ENCODE results near the gene CNN2. TPM values are rescaled to one million over a fixed set of nuclear protein-coding genes. Genes with fewer than 3 reads are reported as not detected.

Gene CNN2
- total and polyA plus RNA-seq, 2 donors (not counting 1 experiment from before 2014, with no cell fraction given) = 198 to 301 TPM

DNA sequence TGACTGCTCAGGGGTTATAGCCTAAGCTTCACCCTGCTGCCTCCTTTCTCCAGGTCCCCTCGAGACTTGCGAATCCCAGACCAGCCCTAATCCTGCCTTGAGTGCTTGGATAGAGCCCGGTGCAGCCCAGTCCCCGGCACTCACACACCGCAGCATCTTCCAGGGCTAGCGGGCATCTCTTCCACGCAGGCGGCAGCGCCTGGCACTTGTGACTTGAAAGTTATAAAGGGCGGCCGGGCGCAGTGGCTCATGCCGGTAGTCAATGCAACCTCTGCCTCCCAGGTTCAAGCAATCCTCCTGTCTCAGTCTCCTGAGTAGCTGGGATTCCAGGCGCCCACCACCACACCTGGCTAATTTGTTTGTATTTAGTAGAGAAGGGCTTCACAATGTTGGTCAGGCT, 40.3 kb upstream of the CNN2 start:
- H3K27me3 Mint-ChIP-seq = no peaks in the 10 kb centered on the region
- H4K20me1 ChIP-seq (ENCODE audit: control insufficient read depth, insufficient read depth, low read length, poor library complexity, severe bottlenecking) = peaks cover 5% of the 10 kb centered on the region
- TF ChIP-seq, protein P1, sequence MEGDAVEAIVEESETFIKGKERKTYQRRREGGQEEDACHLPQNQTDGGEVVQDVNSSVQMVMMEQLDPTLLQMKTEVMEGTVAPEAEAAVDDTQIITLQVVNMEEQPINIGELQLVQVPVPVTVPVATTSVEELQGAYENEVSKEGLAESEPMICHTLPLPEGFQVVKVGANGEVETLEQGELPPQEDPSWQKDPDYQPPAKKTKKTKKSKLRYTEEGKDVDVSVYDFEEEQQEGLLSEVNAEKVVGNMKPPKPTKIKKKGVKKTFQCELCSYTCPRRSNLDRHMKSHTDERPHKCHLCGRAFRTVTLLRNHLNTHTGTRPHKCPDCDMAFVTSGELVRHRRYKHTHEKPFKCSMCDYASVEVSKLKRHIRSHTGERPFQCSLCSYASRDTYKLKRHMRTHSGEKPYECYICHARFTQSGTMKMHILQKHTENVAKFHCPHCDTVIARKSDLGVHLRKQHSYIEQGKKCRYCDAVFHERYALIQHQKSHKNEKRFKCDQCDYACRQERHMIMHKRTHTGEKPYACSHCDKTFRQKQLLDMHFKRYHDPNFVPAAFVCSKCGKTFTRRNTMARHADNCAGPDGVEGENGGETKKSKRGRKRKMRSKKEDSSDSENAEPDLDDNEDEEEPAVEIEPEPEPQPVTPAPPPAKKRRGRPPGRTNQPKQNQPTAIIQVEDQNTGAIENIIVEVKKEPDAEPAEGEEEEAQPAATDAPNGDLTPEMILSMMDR (IDR thresholded peaks at IDR 0.05) = no peak
- TF ChIP-seq EZH2 (IDR thresholded peaks at IDR 0.05; ENCODE audit: borderline replicate concordance, insufficient read depth, low read depth, low read length, poor library complexity, severe bottlenecking) = no peak
- ChIA-PET CTCF (interaction anchor here (1.2 to 3.7 kb wide), 2 partner anchors 122 to 128 kb away, joined by 3 to 33 read pairs; partner anchors contain the start of gene CFD), POLR2A (no interaction called here)
- no peak overlapping the region for H3K4me3 ChIP-seq (ENCODE audit: control extremely low read depth in 1 of 5, extremely low read depth in 1 of 5, insufficient read depth in 1 of 5, low read depth in 2 of 5, low read length in 4 of 5)
- no peak overlapping the region for H2AFZ ChIP-seq (ENCODE audit: insufficient read depth, low read depth, low read length, poor library complexity, severe bottlenecking)
- WGBS (ENCODE audit: insufficient coverage) = 98% methylated on average over 8 of the region's 14 CpGs
- no peaks in the 10 kb centered on the region for H3K27me3 ChIP-seq (replicated peaks in 1 of 4; ENCODE audit: control extremely low read depth in 1 of 4, control insufficient read depth in 3 of 4, insufficient read depth in 4 of 4, low read length in 3 of 4)
- H3K4me1 ChIP-seq (ENCODE audit: control insufficient read depth in 2 of 2, insufficient read depth in 2 of 2, low read length in 2 of 2) = peaks cover 19 to 27% of the 10 kb centered on the region in 2 donors
- H3K27ac ChIP-seq (ENCODE audit: low read length in 2 of 2) = no peak overlapping the region
- no peak overlapping the region for H3K4me2 ChIP-seq (replicated peaks; ENCODE audit: low read depth, low read length, poor library complexity, severe bottlenecking)
- H3K9me3 ChIP-seq (ENCODE audit: control extremely low read depth in 1 of 3, control insufficient read depth in 2 of 3, insufficient read depth in 1 of 3, low read length in 2 of 3) = no peaks in the 10 kb centered on the region
- ATAC-seq (ENCODE audit: low read depth) = no peak
- DNase-seq = no peak
- peak overlapping the region; percentile 95 for H3K4me3 Mint-ChIP-seq
- H3K27ac Mint-ChIP-seq = no peak overlapping the region
- intact Hi-C loops (cut with micrococcal nuclease) = no loop called here
- peaks cover 0 to 20% of the 10 kb centered on the region in 2 experiments for H3K36me3 ChIP-seq (replicated peaks in 1 of 2; ENCODE audit: control extremely low read depth in 1 of 2, control insufficient read depth in 1 of 2, extremely low read depth in 1 of 2, insufficient read depth in 2 of 2, low read length in 1 of 2)
- H3K9ac ChIP-seq (ENCODE audit: low read length) = no peak overlapping the region
- peaks cover 16% of the 10 kb centered on the region for H3K4me1 Mint-ChIP-seq
- no peaks in the 10 kb centered on the region for H3K9me3 Mint-ChIP-seq (ENCODE audit: insufficient read depth)
- H3K79me2 ChIP-seq (ENCODE audit: control insufficient read depth, insufficient read depth, low read length) = peaks cover 23% of the 10 kb centered on the region

DNA sequence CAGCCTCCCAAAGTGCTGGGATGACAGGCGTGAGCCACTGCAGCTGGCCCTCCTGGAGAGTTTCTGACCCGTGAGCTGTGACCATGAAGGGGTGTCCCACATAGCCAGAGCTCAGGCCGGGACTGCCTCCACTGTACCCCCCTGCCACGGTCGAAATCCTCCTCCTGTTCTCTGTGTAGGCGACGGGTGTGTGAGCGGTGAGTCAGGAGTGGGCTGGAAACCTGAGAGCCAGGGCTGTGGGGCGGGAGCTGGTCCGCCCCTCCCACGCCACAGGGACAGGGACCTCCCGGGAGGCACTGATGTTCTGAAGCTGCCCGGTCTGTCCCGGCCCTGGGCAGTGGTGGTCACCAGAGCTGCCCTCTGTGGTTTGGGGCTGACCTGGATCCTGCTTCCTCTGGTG, 38.3 kb upstream of the CNN2 start:
- WGBS (ENCODE audit: insufficient coverage) = 85% methylated on average over 13 of the region's 14 CpGs
- intact Hi-C loops (cut with micrococcal nuclease) = no loop called here
- H3K4me3 ChIP-seq (ENCODE audit: control extremely low read depth in 1 of 5, extremely low read depth in 1 of 5, insufficient read depth in 1 of 5, low read depth in 2 of 5, low read length in 4 of 5) = no peak overlapping the region

More for the DNA sequence above, 38.3 kb upstream of the CNN2 start:
- no peak overlapping the region for H3K27ac Mint-ChIP-seq
- ATAC-seq (ENCODE audit: low read depth) (no peak), DNase-seq (no peak)
- POLR2A ChIA-PET = interaction anchor here (0.7 kb wide), 2 partner anchors 29 to 53 kb away, joined by 6 read pairs; no protein-coding TSS in a partner anchor
- H3K79me2 ChIP-seq (ENCODE audit: control insufficient read depth, insufficient read depth, low read length) = peaks cover 23% of the 10 kb centered on the region
- peaks cover 5% of the 10 kb centered on the region for H4K20me1 ChIP-seq (ENCODE audit: control insufficient read depth, insufficient read depth, low read length, poor library complexity, severe bottlenecking)
- CTCF ChIA-PET = interaction anchor here (1.1 kb wide), 1 partner anchor 66 kb away, joined by 3 read pairs; no protein-coding TSS in a partner anchor
- no peak overlapping the region for H3K4me2 ChIP-seq (replicated peaks; ENCODE audit: low read depth, low read length, poor library complexity, severe bottlenecking)
- no peaks in the 10 kb centered on the region for H3K27me3 ChIP-seq (replicated peaks in 1 of 4; ENCODE audit: control extremely low read depth in 1 of 4, control insufficient read depth in 3 of 4, insufficient read depth in 4 of 4, low read length in 3 of 4)
- no peak for TF ChIP-seq EZH2 (IDR thresholded peaks at IDR 0.05; ENCODE audit: borderline replicate concordance, insufficient read depth, low read depth, low read length, poor library complexity, severe bottlenecking)
- TF ChIP-seq, protein P1 (IDR thresholded peaks at IDR 0.05) = no peak
- no peak overlapping the region for H3K27ac ChIP-seq (ENCODE audit: low read length in 2 of 2)
- no peak overlapping the region for H2AFZ ChIP-seq (ENCODE audit: insufficient read depth, low read depth, low read length, poor library complexity, severe bottlenecking)
- no peak overlapping the region for H3K4me3 Mint-ChIP-seq
- no peaks in the 10 kb centered on the region for H3K9me3 Mint-ChIP-seq (ENCODE audit: insufficient read depth)
- no peaks in the 10 kb centered on the region for H3K9me3 ChIP-seq (ENCODE audit: control extremely low read depth in 1 of 3, control insufficient read depth in 2 of 3, insufficient read depth in 1 of 3, low read length in 2 of 3)
- H3K27me3 Mint-ChIP-seq = no peaks in the 10 kb centered on the region
- H3K4me1 ChIP-seq (ENCODE audit: control insufficient read depth in 2 of 2, insufficient read depth in 2 of 2, low read length in 2 of 2) = peaks cover 12 to 20% of the 10 kb centered on the region in 2 donors
- no peak overlapping the region for H3K9ac ChIP-seq (ENCODE audit: low read length)
- peaks cover 0 to 23% of the 10 kb centered on the region in 2 experiments for H3K36me3 ChIP-seq (replicated peaks in 1 of 2; ENCODE audit: control extremely low read depth in 1 of 2, control insufficient read depth in 1 of 2, extremely low read depth in 1 of 2, insufficient read depth in 2 of 2, low read length in 1 of 2)
- peaks cover 16% of the 10 kb centered on the region for H3K4me1 Mint-ChIP-seq

Measured in B cell (primary cell).